Cerebellar cortex (tissue), 1 donor: Measurements from ENCODE around the gene CORO2A.
A peak's percentile ranks its signal among the peaks of the same experiment; 100 is the strongest.
"Not testable (repeated sequence)": the region's sequence is repeated elsewhere in the genome, so short reads cannot be mapped to it uniquely, and the experiment has no call there.

ENCODE experiments used
- DNase-seq: peaks from one replicate; pipeline ENCODE4 v3.0.0-alpha.2; 2015; ENCODE audit warnings: low spot score

Gene CORO2A

DNA sequence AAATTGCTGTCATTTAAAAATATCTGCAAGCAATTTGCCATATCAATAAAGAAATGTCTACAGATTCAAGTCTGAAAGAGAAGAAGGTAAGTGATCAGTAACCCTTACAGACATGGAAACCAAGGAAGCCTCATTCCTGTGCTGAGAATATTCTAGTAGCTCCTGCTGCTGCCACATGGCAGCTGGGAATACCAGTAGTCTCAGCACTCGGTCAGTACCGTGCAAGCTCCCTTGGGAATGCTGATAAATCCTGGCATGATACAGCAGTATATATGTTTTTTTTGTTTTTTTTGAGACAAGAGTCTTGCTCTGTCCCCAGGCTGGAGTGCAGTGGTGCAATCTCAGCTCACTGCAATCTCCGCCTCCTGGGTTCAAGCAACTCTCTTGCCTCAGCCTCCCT lies 108.0 kb downstream of the CORO2A start:
- no peak for DNase-seq

DNA sequence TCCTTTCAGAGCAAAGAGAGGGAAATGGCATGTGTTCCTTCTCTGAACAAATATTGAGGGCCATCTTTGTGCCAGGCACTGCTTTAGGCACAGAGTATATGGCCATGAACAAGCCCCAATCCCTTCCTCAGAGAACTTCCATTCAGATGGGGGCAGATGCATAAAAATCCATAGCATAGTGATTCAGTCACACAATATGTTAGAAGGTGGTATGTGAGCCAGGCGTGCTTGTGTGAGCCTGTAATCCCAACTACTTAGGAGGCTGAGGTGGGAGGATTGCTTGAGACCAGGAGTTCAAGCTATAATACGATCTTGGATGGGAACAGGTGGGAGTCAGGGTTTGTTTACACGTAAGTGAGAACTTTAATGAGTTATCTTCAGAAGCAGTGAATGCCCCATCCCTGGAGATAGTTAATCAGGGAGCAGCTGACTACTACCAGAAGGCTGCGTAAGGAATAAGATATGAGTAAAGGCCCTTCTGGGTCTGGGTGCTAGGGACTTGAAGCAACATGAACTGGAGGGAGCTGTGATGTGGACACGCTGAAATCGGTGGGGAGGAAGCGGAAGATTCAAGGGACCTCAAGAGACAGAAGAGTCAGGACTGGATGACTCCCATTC lies 108.8 kb downstream of the CORO2A start:
- no peak for DNase-seq

DNA sequence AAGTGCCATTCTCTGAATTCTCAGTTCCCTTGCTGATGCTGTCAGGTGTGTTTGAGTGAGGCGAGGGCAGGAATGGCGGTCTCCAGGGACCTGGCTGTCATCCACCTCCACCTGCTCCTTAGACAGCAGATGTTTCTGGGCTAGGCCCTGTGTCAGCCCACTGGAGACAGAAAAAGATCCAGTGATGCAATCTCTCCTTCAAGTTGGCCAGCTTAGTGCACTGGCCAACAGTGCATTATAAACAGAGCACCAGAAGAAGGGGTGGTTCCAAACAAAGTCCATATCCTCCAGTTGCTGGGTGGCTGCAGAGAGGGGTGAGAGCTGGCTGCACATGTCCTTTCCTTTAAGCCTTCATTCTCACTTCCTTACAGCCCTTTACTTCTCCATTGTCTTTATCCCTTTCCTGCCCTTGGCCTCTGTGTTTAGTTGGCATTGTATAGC lies 109.4 kb downstream of the CORO2A start:
- DNase-seq = no peak

DNA sequence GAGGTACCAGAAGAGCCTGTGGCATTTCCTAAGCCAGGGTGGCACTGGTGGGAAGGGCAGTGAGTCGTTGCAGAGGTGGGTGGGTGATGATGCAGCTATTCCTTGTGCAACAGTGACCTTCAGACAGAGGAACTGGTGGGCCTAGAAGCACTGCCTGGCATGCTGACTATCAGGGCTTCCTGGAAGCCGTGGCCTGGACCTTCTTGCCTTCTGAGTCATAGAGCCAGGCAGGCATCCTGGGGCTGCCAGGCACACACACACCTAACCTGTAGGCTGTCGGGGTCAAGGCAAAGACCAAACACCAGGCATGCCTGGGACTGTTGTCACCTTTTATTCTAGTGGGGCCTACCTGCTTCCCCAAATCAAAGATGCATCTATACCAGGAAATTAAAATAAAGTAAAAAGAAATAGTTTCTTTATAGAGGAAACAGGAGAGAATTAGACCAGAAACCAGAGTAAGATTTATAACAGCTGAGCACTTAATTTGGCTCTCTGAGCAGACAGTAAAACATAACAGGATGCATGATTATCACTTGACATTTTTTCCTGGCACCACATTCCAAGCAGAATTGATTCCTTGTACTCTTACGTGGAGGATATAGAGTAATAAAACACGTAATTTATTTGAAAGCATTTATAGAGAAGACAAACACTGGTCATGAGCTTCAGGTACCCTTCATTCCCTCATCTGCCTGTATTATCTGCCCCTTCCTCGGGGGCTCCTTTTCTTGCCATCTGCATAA lies 110.8 kb downstream of the CORO2A start:
- DNase-seq = no peak

DNA sequence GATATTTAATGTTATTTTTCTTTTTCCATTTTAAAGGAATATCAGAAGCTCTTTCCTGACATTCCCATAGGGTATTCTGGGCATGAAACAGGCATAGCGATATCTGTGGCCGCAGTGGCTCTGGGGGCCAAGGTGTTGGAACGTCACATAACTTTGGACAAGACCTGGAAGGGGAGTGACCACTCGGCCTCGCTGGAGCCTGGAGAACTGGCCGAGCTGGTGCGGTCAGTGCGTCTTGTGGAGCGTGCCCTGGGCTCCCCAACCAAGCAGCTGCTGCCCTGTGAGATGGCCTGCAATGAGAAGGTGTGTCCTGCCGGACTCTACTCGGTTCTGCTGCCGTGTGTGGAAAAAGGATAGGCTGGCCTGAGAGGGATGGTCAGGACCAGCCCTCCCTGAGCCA lies 111.7 kb downstream of the CORO2A start:
- no peak for DNase-seq

DNA sequence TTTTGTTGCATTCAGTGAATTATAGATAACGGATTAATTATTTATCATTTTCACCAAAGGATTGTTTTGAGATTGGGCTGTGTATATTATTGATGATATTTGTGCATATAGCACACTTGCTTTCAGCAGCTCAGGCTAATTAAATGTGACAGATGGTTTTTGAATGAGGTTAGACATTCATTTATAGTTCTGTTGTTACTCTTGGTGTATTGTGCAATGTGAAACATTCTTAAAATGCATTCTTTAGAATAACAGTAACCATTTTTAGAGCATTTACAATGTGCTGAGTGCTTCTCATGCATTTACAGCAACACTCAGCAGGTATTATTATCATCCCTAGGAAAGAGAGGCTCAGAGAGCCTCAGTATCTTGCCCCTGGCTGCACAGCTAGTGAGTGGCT lies 112.1 kb downstream of the CORO2A start:
- no peak for DNase-seq

DNA sequence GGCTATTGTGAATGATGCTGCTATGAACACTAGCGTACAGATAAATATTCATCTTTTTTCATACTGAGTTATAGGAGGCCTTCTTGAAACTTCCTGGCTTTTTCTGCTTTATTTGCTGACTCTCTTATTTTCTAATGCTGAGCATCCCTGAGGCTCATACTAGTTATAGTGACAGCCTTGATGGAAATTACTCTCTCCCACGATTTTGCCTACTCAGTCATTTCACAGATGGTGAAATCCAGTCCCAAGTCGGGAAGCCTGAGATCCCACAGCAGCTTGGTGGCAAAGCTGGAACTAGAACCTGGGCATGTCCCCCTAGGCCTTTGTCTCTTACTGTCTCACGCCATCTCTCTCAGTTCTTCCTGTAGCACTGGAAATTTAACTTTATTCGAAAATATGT lies 113.5 kb downstream of the CORO2A start:
- no peak for DNase-seq

DNA sequence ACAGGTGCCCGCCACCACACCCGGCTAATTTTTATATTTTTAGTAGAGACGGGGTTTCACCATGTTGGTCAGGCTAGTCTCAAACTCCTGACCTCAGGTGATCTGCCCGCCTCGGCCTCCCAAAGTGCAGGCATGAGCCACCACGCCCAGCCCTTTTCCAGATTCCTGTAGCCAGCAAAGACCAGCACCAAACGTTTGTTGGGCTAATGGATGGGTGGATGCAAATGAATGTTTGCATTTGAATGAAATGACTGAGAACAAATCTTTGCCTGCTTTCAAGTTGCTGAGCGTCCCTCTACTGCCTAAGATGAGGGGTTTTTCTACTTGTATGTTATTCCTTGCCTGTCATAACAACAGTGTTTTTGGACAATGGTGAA lies 115.9 kb downstream of the CORO2A start:
- not testable (repeated sequence) for DNase-seq

DNA sequence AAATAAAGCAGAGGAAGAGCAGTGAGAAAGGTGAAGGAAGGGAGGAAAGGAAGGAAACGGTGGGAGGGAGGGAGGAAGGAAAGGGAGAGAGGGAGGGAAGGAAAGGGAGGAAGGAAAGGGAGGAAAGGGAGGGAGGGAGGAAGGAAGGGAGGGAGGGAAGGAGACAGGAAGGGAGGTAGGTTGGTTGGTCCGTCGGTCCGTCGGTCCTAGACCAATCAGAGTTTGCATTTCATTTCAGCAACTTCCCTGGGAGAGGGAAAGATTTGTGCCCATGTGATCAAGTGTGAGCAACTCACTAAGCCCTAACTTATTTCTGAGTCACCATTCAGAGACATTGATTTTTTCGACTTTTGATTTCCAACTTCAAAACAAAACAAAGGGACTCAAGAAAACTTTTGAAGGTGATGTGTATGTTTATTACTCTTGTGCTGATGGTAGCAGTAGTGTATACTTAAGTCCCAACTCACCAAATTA lies 117.1 kb downstream of the CORO2A start:
- no peak for DNase-seq

DNA sequence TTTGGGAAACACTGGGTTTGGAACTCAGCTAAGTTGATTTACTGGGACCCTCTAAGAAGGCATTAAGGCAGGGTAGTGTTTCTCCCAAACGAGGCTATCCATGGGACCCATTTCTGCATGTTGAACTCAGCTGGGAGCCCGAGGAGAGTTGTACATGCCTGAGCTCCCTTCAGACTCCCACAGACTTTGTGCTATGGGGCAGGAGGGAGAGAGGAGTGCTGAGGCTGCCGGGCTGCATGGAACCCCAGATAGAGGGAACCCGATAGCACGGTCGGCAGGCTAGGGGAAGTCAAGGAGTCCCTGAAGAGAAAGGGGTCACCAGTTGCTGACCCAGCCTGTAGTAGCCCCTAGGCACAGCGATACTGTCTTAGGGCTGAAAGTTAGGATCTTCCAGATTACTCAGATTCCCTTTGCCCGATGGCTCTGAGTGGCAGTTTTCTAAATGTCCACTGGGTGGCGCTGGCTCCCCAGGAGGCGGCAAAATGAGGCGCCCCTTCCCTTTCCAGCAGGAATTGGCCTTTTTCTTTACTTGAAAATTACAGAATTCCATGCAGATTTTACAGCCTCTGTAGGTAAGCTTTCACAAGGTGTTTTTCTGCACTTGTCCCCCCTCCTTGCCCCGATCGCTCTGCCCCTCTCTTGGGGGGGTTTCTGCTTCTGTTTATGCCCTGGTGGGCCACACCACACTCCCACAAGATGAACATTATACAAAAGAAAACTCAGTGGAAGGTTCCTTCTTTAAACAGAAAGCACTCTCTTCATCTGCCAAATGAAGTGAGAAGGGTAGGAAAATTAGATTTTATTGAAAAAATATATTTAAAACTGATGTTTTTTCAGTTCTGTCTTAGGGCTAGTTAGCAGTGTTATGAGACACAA lies 118.1 kb downstream of the CORO2A start:
- DNase-seq = peak; percentile 73

DNA sequence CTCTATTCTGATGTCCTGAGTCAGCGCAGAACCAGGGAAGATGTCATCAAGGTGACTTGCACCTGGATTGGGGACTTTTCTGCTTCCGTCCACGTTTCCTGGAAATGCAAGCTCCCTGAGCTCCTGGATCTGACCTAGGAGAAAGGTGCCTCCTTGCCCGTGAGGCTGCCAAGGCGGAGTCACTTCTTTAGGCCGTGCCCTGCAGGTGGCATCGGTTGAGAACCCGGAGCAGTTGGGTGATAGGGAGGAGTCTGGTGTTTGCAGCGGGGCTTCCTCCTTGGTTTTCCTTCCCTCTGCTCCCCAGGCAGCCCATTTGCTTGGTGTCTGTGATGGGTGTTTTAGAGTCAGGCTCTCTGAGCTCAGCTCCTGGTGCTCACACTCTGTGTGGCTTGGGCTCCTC lies 120.7 kb downstream of the CORO2A start:
- DNase-seq = no peak
